Stomach smooth muscle (tissue), 2 donors: ENCODE measurements around the gene ITGA4.

Source experiments
- H3K27ac ChIP-seq: one replicate; pipeline ENCODE4 v1.7.0; 2013; ENCODE audit warnings: mild to moderate bottlenecking, low read length, inconsistent platforms
- H3K27me3 ChIP-seq, 2 donors: one replicate each; pipeline ENCODE4 v1.7.0; 2013; ENCODE audit warnings: low read length in 2 of 2; ENCODE audit not compliant: insufficient read depth in 2 of 2, control insufficient read depth in 1 of 2
- H3K36me3 ChIP-seq, 2 donors: one replicate each; pipeline ENCODE4 v1.7.0; 2013; ENCODE audit warnings: low read length in 2 of 2; ENCODE audit not compliant: control insufficient read depth in 2 of 2, insufficient read depth in 2 of 2
- H3K4me1 ChIP-seq: one replicate; pipeline ENCODE4 v1.7.0; 2013; ENCODE audit warnings: low read length; ENCODE audit not compliant: control insufficient read depth, insufficient read depth
- H3K4me3 ChIP-seq, 2 donors: one replicate each; pipeline ENCODE4 v1.7.0; 2013; ENCODE audit warnings: low read length in 2 of 2
- H3K9ac ChIP-seq, 2 donors: one replicate each; pipeline ENCODE4 v1.7.0; 2013; ENCODE audit warnings: low read length in 2 of 2, mild to moderate bottlenecking in 1 of 2
- H3K9me3 ChIP-seq, 2 donors: one replicate each; pipeline ENCODE4 v1.7.0; 2013; ENCODE audit warnings: low read length in 2 of 2; ENCODE audit not compliant: control insufficient read depth in 2 of 2
- donor health status: healthy.
- donor health status: Pancreatic carcinoma.

ITGA4 gene

DNA sequence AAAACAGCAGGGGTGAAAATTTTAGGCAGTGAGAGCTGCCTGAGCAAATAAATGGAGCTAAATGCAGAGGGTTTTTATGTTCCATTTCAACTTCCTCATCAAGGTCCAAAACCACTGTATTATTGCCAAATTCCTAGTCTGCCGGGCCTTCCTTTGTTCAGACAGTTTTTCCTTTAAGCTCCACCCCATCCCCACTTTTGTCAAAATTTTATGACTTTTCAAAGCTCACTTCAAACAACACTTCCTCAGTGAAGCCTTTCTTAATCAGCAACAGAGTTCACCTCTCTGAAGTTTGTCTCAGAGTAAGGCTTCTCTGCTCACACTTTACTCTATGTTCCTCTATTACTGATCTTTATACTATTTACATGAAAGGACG, 118.5 kb downstream of the ITGA4 start:
- H3K27me3 ChIP-seq = no peaks in the 10 kb centered on the region
- no peak overlapping the region for H3K4me3 ChIP-seq
- H3K27ac ChIP-seq = no peak overlapping the region
- no peaks in the 10 kb centered on the region for H3K36me3 ChIP-seq
- H3K4me1 ChIP-seq = no peaks in the 10 kb centered on the region
- H3K9ac ChIP-seq = no peak overlapping the region
- no peaks in the 10 kb centered on the region for H3K9me3 ChIP-seq

DNA sequence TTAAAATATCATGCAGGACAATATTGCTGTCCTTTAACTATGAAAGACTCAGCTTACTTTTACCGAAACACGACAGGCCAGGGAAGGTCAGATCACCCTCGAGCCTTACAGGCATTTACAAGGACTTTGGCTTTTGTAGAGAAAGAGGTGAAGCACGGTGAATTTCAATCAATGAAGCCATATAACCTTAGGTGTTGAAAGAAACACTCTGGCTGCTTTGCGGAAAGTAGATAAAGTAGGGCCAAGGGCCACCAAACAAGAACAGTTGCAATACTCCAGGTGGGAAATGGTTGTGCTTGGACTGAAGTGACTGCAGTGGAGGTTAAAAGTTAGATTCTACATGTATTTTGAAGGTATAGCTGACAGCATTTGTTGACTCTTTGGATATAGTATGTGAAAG, 119.2 kb downstream of the ITGA4 start:
- H3K27ac ChIP-seq = no peak overlapping the region
- H3K4me1 ChIP-seq = no peaks in the 10 kb centered on the region
- no peaks in the 10 kb centered on the region for H3K36me3 ChIP-seq
- no peak overlapping the region for H3K4me3 ChIP-seq
- H3K27me3 ChIP-seq = no peaks in the 10 kb centered on the region
- no peak overlapping the region for H3K9ac ChIP-seq
- no peaks in the 10 kb centered on the region for H3K9me3 ChIP-seq

GRCh38 chr2:181578829-181579228, 121.6 kb downstream of the ITGA4 start:
- H3K9ac ChIP-seq = no peak overlapping the region
- no peaks in the 10 kb centered on the region for H3K27me3 ChIP-seq
- no peaks in the 10 kb centered on the region for H3K9me3 ChIP-seq
- H3K27ac ChIP-seq = no peak overlapping the region
- no peaks in the 10 kb centered on the region for H3K36me3 ChIP-seq
- no peak overlapping the region for H3K4me3 ChIP-seq
- H3K4me1 ChIP-seq = no peaks in the 10 kb centered on the region

GRCh38 chr2:181581534-181581933, 124.3 kb downstream of the ITGA4 start:
- H3K9me3 ChIP-seq = no peaks in the 10 kb centered on the region
- H3K27me3 ChIP-seq = no peaks in the 10 kb centered on the region
- no peak overlapping the region for H3K9ac ChIP-seq
- H3K4me3 ChIP-seq = no peak overlapping the region
- no peaks in the 10 kb centered on the region for H3K36me3 ChIP-seq
- no peaks in the 10 kb centered on the region for H3K4me1 ChIP-seq
- no peak overlapping the region for H3K27ac ChIP-seq

DNA sequence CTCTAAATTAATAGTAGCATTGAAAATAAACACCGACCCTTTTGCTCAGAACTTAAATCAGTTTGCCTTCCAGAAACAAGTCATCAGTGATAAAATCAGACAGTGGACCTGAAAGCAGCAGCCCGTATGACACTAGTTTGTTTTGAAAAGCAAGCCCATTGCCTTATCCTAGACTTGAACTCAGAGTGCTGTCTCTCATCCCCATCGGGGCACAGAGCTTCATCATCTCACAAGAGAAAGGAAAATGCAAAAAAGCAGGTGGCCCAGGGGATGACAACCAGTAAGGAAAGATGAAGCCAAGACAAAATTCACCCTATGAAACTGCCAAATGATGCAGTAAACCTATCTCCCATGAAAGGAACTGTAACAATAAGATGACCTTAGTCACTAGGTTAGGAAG, 128.5 kb downstream of the ITGA4 start:
- no peak overlapping the region for H3K27ac ChIP-seq
- H3K9me3 ChIP-seq = no peaks in the 10 kb centered on the region
- no peak overlapping the region for H3K4me3 ChIP-seq
- no peaks in the 10 kb centered on the region for H3K27me3 ChIP-seq
- H3K4me1 ChIP-seq = no peaks in the 10 kb centered on the region
- no peak overlapping the region for H3K9ac ChIP-seq
- no peaks in the 10 kb centered on the region for H3K36me3 ChIP-seq
